Upper lobe of right lung (tissue), 1 donor: ENCODE data around the gene RTTN. TPM values are rescaled to one million over a fixed set of nuclear protein-coding genes. Genes with fewer than 3 reads are reported as not detected.

Experiments
- ATAC-seq: fragments of 200-7000 bp; cut with Tn5 transposase; one replicate; pipeline ENCODE4 v1.9.1; 2020; ENCODE audit warnings: mild to moderate bottlenecking, moderate library complexity
- DNase-seq: peaks from one replicate; pipeline ENCODE4 v3.0.0-alpha.2; 2020
- H3K27ac ChIP-seq: fragments of 200-600 bp; one replicate; pipeline ENCODE4 v1.8.0; 2022
- H3K27me3 ChIP-seq: fragments of 200-600 bp; one replicate; pipeline ENCODE4 v1.8.0; 2022; ENCODE audit warnings: mild to moderate bottlenecking
- H3K36me3 ChIP-seq: fragments of 200-600 bp; one replicate; pipeline ENCODE4 v1.8.0; 2022
- H3K4me1 ChIP-seq: fragments of 200-600 bp; one replicate; pipeline ENCODE4 v1.8.0; 2022
- H3K4me3 ChIP-seq: fragments of 200-600 bp; one replicate; pipeline ENCODE4 v1.8.0; 2022; ENCODE audit warnings: mild to moderate bottlenecking
- H3K9me3 ChIP-seq: fragments of 200-600 bp; one replicate; pipeline ENCODE4 v1.8.0; 2022
- intact Hi-C: fragments of 100-400 bp; cut with DNase I; formaldehyde crosslinking; loops from one replicate; pipeline ENCODE4 v1.11.0; 2022
- total RNA-seq: library from RNA; stranded (reverse); fragmentation: NEBNext Ultra II Directional; extraction: Animal tissue kit (Norgen Biotek cat#: 25700); gene quantifications from one replicate; pipeline ENCODE4 v1.2.1, GENCODE V29; 2021
- TF ChIP-seq, protein P1 (sequence below): fragments of 200-600 bp; IDR thresholded peaks from one replicate; pipeline ENCODE4 v1.8.0; 2022; ENCODE audit warnings: antibody characterized with exemption
- donor health status: DM: no; HTN: yes; CAD: no; lungs with severe emphysema.

RTTN gene
- total RNA-seq, 1 donor from 2014 or later = 13.0 TPM

DNA sequence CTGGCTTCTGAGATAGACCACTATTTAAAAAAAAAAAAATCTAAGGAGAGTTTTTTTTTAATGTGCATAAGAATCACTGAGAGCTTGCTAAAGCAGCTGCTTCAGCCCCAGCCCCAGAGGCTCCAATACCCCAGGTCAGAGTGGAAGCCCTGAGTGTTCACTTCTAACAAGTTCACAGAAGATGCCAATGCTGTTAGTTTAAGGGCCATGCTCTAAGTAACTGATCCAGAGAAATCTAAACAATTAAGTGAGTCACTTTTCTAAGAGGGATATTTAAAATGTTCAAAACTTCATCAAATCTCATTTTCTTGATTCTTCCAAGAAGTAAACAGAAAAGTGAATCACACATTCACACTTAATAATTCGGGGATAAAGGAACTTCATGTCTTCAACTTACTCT is 131.4 kb downstream of the RTTN start:
- Histone ChIP-seq H3K4me1 (no peaks in the 10 kb centered on the region), H3K27ac (no peak overlapping the region), H3K36me3 (peaks cover 3% of the 10 kb centered on the region), H3K9me3 (no peaks in the 10 kb centered on the region), H3K4me3 (no peak overlapping the region), H3K27me3 (no peaks in the 10 kb centered on the region)
- ATAC-seq (no peak), DNase-seq (no peak)
- TF ChIP-seq, protein P1, sequence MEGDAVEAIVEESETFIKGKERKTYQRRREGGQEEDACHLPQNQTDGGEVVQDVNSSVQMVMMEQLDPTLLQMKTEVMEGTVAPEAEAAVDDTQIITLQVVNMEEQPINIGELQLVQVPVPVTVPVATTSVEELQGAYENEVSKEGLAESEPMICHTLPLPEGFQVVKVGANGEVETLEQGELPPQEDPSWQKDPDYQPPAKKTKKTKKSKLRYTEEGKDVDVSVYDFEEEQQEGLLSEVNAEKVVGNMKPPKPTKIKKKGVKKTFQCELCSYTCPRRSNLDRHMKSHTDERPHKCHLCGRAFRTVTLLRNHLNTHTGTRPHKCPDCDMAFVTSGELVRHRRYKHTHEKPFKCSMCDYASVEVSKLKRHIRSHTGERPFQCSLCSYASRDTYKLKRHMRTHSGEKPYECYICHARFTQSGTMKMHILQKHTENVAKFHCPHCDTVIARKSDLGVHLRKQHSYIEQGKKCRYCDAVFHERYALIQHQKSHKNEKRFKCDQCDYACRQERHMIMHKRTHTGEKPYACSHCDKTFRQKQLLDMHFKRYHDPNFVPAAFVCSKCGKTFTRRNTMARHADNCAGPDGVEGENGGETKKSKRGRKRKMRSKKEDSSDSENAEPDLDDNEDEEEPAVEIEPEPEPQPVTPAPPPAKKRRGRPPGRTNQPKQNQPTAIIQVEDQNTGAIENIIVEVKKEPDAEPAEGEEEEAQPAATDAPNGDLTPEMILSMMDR = no peak
- intact Hi-C loops = no loop called here

DNA sequence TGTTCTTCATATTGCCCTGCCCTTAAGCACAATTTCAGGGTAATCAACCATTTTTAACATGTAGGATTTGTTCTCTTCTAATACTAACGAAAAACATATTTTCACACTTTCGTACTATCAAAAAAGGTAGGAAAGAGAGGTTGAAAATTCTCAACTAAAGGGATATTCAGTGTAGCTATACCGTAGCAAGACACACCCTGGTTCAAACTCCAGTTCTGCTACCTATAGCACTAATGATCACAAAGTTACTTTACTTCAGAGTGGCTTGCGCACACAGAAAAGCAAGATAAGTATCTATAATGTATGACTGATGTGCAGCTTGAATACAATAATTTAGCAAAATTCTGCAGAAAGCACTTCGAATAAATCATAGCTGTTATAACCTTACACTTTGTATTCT is 132.1 kb downstream of the RTTN start:
- DNase-seq = no peak
- TF ChIP-seq, protein P1 = no peak

DNA sequence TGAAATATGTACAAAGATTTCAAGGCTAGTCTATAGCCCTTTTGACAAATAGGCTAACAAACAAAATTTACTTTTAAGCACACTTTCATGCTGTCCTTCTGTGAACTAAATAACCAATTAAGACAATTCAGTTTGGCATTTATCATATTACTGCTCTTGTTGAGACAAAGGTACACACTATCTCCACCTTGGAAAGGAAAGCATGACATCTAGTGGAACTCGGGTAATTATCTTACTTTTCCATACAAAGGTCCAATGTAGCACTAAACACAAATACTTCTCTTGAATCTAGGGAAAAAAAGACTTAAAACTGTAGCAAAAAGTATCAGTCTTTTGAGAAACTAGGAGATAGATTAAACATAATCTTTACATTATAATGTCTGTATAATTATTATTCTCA is 132.8 kb downstream of the RTTN start:
- Histone ChIP-seq H3K27me3 (no peaks in the 10 kb centered on the region), H3K36me3 (peaks cover 3% of the 10 kb centered on the region), H3K9me3 (no peaks in the 10 kb centered on the region), H3K4me1 (no peaks in the 10 kb centered on the region), H3K4me3 (no peak overlapping the region), H3K27ac (no peak overlapping the region)
- DNase-seq (no peak), ATAC-seq (no peak)
- intact Hi-C loops = no loop called here
- TF ChIP-seq, protein P1 = peak; percentile 26

More for the DNA sequence above, 132.1 kb downstream of the RTTN start:
- Histone ChIP-seq H3K36me3 (peaks cover 3% of the 10 kb centered on the region), H3K9me3 (no peaks in the 10 kb centered on the region), H3K27me3 (no peaks in the 10 kb centered on the region), H3K4me1 (no peaks in the 10 kb centered on the region), H3K4me3 (no peak overlapping the region), H3K27ac (no peak overlapping the region)
- ATAC-seq = no peak
- intact Hi-C loops = no loop called here

DNA sequence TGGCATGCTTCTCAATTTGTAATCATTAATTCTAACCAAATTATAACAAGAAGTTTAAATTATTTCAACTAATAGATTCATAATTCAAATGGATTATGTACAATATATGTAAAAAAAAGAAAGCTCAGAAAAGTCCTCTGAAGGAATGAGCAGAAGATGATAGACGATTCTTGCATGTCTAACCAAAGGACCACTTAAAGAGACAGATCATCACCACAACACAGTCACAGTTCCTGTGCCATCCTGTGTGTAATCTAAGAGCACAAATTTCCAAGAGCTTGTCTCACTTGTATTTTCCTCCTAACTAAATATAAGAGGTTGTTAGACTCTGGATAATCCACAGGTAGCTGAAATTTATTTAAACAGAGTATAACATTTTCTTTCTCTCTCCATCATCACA is 135.5 kb downstream of the RTTN start:
- DNase-seq (no peak), ATAC-seq (no peak)
- Histone ChIP-seq H3K27ac (no peak overlapping the region), H3K27me3 (no peaks in the 10 kb centered on the region), H3K9me3 (no peaks in the 10 kb centered on the region), H3K4me1 (no peaks in the 10 kb centered on the region), H3K36me3 (no peaks in the 10 kb centered on the region), H3K4me3 (no peak overlapping the region)
- TF ChIP-seq, protein P1 = no peak
- intact Hi-C loops = no loop called here

DNA sequence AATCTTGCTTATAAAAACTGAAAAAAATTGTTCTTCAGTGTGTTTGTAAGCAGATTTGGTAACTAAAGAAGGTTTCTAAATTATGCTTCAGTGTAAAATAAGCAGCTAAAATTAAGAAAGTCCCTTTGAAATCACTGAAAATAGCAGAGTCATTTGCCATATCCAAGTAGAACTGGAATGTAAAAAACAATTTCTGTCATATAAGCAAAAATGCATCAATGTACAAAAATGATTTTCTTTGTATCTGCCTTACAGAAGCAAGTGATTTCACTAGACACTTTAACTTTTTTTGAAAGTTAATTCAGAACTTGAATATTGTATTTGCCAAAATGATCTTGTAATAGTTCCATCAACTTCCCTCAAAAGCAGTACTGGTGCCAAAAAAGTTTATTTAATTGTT is 136.1 kb downstream of the RTTN start:
- intact Hi-C loops = no loop called here
- Histone ChIP-seq H3K4me3 (no peak overlapping the region), H3K4me1 (no peaks in the 10 kb centered on the region), H3K36me3 (no peaks in the 10 kb centered on the region), H3K9me3 (no peaks in the 10 kb centered on the region), H3K27ac (no peak overlapping the region), H3K27me3 (no peaks in the 10 kb centered on the region)
- DNase-seq = no peak
- no peak for ATAC-seq
- TF ChIP-seq, protein P1 = no peak

DNA sequence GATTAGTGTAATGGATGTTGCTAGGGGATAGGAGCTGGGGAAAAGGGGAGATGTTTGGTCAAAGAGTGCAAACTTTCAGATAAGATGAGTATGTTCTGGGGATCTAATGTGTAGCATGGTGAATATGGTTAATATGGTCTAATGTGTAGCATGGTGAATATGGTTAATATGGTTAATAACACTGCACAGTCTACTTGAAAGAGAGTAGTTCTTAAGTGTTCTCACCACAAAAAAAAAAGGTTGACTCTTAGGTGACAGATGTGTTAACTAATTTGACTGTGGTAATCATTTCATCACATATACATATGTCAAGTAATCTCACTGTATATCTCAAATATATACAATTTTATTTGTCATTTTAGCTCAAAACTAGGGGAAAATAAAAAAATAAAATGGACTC is 136.5 kb downstream of the RTTN start:
- Histone ChIP-seq H3K9me3 (no peaks in the 10 kb centered on the region), H3K27me3 (no peaks in the 10 kb centered on the region), H3K4me1 (no peaks in the 10 kb centered on the region), H3K27ac (no peak overlapping the region), H3K36me3 (no peaks in the 10 kb centered on the region), H3K4me3 (no peak overlapping the region)
- TF ChIP-seq, protein P1 = no peak
- intact Hi-C loops = no loop called here
- ATAC-seq (no peak), DNase-seq (no peak)
